Breast epithelium (tissue), 4 donors: Measurements from ENCODE around the gene KRTAP4-11. TPM values are rescaled to one million over a fixed set of nuclear protein-coding genes. Genes with fewer than 3 reads are reported as not detected.
"Not testable (repeated sequence)": the region's sequence is repeated elsewhere in the genome, so short reads cannot be mapped to it uniquely, and the experiment has no call there.

Experiments
- DNase-seq, 2 donors: peaks; one replicate each; pipeline ENCODE4 v3.0.0-alpha.2; 2019; ENCODE audit warnings: low spot score in 2 of 2
- H3K27ac ChIP-seq, 2 donors: fragments of 200-600 bp; sonication (generic) in 1 of 2; one replicate each; pipeline ENCODE4 v1.5.1; 2016 to 2019; ENCODE audit warnings: mild to moderate bottlenecking in 1 of 2
- H3K27me3 ChIP-seq, 2 donors: fragments of 200-600 bp; sonication (generic) in 1 of 2; one replicate each; pipeline versions ENCODE4 v1.5.1 to v1.6.0; 2017 to 2019; ENCODE audit warnings: control low read depth in 1 of 2, mild to moderate bottlenecking in 1 of 2
- H3K36me3 ChIP-seq: fragments of 200-600 bp; one replicate; pipeline ENCODE4 v1.5.1; 2019
- H3K4me1 ChIP-seq, 2 donors: fragments of 200-600 bp; sonication (generic); one replicate each; pipeline ENCODE4 v1.5.1; 2016 to 2019; ENCODE audit warnings: control low read depth in 1 of 2
- H3K4me3 ChIP-seq, 3 donors: fragments of 200-600 bp; sonication (generic); 1 replicate in 2 of 3; 2 replicates in 1 of 3; pipeline ENCODE4 v1.5.1; 2016 to 2019; ENCODE audit warnings: mild to moderate bottlenecking in 3 of 3, moderate library complexity in 2 of 3
- H3K9me3 ChIP-seq, 2 donors: fragments of 200-600 bp; sonication (generic) in 1 of 2; one replicate each; pipeline ENCODE4 v1.5.1; 2016 to 2019; ENCODE audit warnings: control low read depth in 1 of 2
- CTCF ChIP-seq, 3 donors: fragments of 450-650 bp; IDR thresholded peaks; one replicate each; pipeline ENCODE4 v1.5.1; 2016 to 2017; ENCODE audit warnings: antibody characterized with exemption in 3 of 3, mild to moderate bottlenecking in 3 of 3, moderate library complexity in 3 of 3
- POLR2A ChIP-seq: fragments of 450-650 bp; IDR thresholded peaks from one replicate; pipeline ENCODE4 v1.6.1; 2016; ENCODE audit warnings: antibody characterized with exemption, mild to moderate bottlenecking, moderate library complexity
- POLR2AphosphoS5 ChIP-seq, 3 donors: sonication (generic); formaldehyde crosslinking; IDR thresholded peaks; one replicate each; pipeline ENCODE4 v1.6.1; 2017; ENCODE audit warnings: antibody characterized with exemption in 3 of 3
- intact Hi-C: fragments of 100-400 bp; cut with DNase I; formaldehyde crosslinking; loops from one replicate; pipeline ENCODE4 v1.15.1; 2023; ENCODE audit warnings: low total_unique reads
- total RNA-seq, 3 donors: library from RNA; depleted of rRNA; stranded (reverse); fragments of >200 nt; gene quantifications; one replicate each; pipeline ENCODE4 v1.1.0, GENCODE V29; 2016

Gene KRTAP4-11
- total RNA-seq, 3 donors from 2014 or later = not detected

GRCh38 chr17:41133880-41134735, 15.9 kb upstream of the KRTAP4-11 start:
- Histone ChIP-seq H3K4me3 (no peak overlapping the region), H3K36me3 (no peaks in the 10 kb centered on the region), H3K9me3 (no peaks in the 10 kb centered on the region), H3K27me3 (no peaks in the 10 kb centered on the region), H3K27ac (no peak overlapping the region), H3K4me1 (no peaks in the 10 kb centered on the region)
- no peak for DNase-seq
- no peak for TF ChIP-seq POLR2AphosphoS5 (IDR thresholded peaks at IDR 0.05)
- TF ChIP-seq POLR2A = no peak
- TF ChIP-seq CTCF (IDR thresholded peaks at IDR 0.05) = no peak
- intact Hi-C loops = no loop called here

- H3K9me3 ChIP-seq = no peaks in the 10 kb centered on the region
Observed at GRCh38 chr17:41131979-41132378, 13.8 kb upstream of the KRTAP4-11 start.

GRCh38 chr17:41127371-41127770, 9.2 kb upstream of the KRTAP4-11 start:
- H3K9me3 ChIP-seq = no peaks in the 10 kb centered on the region
- no peak overlapping the region for H3K4me3 ChIP-seq
- H3K36me3 ChIP-seq = no peaks in the 10 kb centered on the region
- no peak for TF ChIP-seq POLR2A
- no peak for TF ChIP-seq POLR2AphosphoS5 (IDR thresholded peaks at IDR 0.05)
- TF ChIP-seq CTCF (IDR thresholded peaks at IDR 0.05) = no peak
- intact Hi-C loops = no loop called here
- no peaks in the 10 kb centered on the region for H3K27me3 ChIP-seq
- no peak overlapping the region for H3K27ac ChIP-seq
- H3K4me1 ChIP-seq = no peaks in the 10 kb centered on the region
- DNase-seq = no peak

More at GRCh38 chr17:41131979-41132378, 13.8 kb upstream of the KRTAP4-11 start:
- intact Hi-C loops = no loop called here
- H3K4me3 ChIP-seq = no peak overlapping the region
- H3K4me1 ChIP-seq = no peaks in the 10 kb centered on the region
- TF ChIP-seq CTCF (IDR thresholded peaks at IDR 0.05) (no peak), POLR2AphosphoS5 (IDR thresholded peaks at IDR 0.05) (no peak), POLR2A (no peak)
- no peaks in the 10 kb centered on the region for H3K27me3 ChIP-seq
- DNase-seq = no peak
- peak overlapping the region in 1 of 2 donors; percentile 37 for H3K27ac ChIP-seq
- H3K36me3 ChIP-seq = no peaks in the 10 kb centered on the region

- no peak for TF ChIP-seq POLR2AphosphoS5 (IDR thresholded peaks at IDR 0.05)
- TF ChIP-seq CTCF (IDR thresholded peaks at IDR 0.05) = no peak
- no peak for TF ChIP-seq POLR2A
- no peaks in the 10 kb centered on the region for H3K36me3 ChIP-seq
- intact Hi-C loops = no loop called here
- no peaks in the 10 kb centered on the region for H3K9me3 ChIP-seq
- H3K27me3 ChIP-seq = no peaks in the 10 kb centered on the region
- no peaks in the 10 kb centered on the region for H3K4me1 ChIP-seq
- no peak overlapping the region for H3K4me3 ChIP-seq
- H3K27ac ChIP-seq = no peak overlapping the region
- no peak for DNase-seq
Observed at GRCh38 chr17:41126412-41126811, 8.2 kb upstream of the KRTAP4-11 start.

- intact Hi-C loops = no loop called here
- Histone ChIP-seq H3K9me3 (no peaks in the 10 kb centered on the region), H3K4me3 (no peak overlapping the region), H3K4me1 (no peaks in the 10 kb centered on the region), H3K27ac (no peak overlapping the region), H3K27me3 (no peaks in the 10 kb centered on the region), H3K36me3 (no peaks in the 10 kb centered on the region)
- no peak for DNase-seq
- TF ChIP-seq POLR2AphosphoS5 (IDR thresholded peaks at IDR 0.05) (no peak), POLR2A (no peak), CTCF (IDR thresholded peaks at IDR 0.05) (no peak)
Observed at GRCh38 chr17:41125064-41125463, 6.9 kb upstream of the KRTAP4-11 start.

GRCh38 chr17:41123991-41124371, 5.8 kb upstream of the KRTAP4-11 start, which contains the start of gene KRTAP4-12:
TSS of gene KRTAP4-12 (minus strand) at chr17:41124182. CDS start at chr17:41124122, 60 bp downstream.
- H3K4me3 ChIP-seq, H3K27ac ChIP-seq, H3K9me3 ChIP-seq, H3K4me1 ChIP-seq, H3K27me3 ChIP-seq, H3K36me3 ChIP-seq, intact Hi-C loops, DNase-seq: not testable (repeated sequence)

GRCh38 chr17:41123292-41123990, 5.3 kb upstream of the KRTAP4-11 start:
- H3K9me3 ChIP-seq, intact Hi-C loops, H3K4me1 ChIP-seq, H3K4me3 ChIP-seq, H3K27ac ChIP-seq, H3K36me3 ChIP-seq, DNase-seq, H3K27me3 ChIP-seq: not testable (repeated sequence)
